Erythroblast (primary cell): ENCODE results near the gene LRTM2.

Experiments
- GATA1 ChIP-seq: IDR thresholded peaks from 2 replicates; pipeline ENCODE4 v1.6.1; 2011; ENCODE audit warnings: low read depth, mild to moderate bottlenecking, control low read depth, low read length, moderate library complexity
- POLR2A ChIP-seq: IDR thresholded peaks from 2 replicates; pipeline ENCODE4 v1.6.1; 2011; ENCODE audit warnings: mild to moderate bottlenecking, low read length

DNA sequence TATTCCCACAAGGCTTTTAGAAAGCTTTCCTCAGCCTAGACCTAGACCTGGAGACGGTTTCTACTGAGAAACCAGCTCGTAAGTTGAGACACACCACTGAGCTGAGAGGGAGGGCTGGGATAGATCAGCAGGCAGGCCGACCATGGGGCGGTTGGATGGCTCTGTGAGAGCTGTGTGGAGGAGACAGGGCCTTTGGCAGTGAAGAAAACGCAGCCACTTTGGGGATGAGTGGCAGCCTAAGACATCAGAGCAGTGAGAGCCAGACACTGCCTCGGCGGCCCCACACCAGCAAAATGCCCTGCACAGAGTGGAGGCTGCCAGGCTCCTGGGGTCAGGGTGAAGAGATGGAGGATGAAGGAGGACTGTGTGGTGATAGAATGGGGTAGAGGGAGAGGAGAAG, 52.1 kb downstream of the LRTM2 start:
- TF ChIP-seq POLR2A (no peak), GATA1 (no peak)
